AG09309 (cell line): ENCODE measurements around the gene GPR39.

Experiments used
- DNase-seq: peaks from one replicate; pipeline ENCODE4 v3.0.0-alpha.2; 2010; ENCODE audit warnings: low read depth
- H3K4me3 ChIP-seq: 2 replicates; pipeline ENCODE4 v1.5.1; 2011; ENCODE audit warnings: mild to moderate bottlenecking, low read depth, low read length, moderate library complexity; ENCODE audit not compliant: control insufficient read depth
- TF ChIP-seq, protein P1 (sequence below): IDR thresholded peaks from 2 replicates; pipeline ENCODE4 v1.5.1; 2011; ENCODE audit warnings: mild to moderate bottlenecking, low read depth, low read length, inconsistent platforms; ENCODE audit not compliant: insufficient read depth, control insufficient read depth; ENCODE audit errors: missing control alignments

The GPR39 gene

DNA sequence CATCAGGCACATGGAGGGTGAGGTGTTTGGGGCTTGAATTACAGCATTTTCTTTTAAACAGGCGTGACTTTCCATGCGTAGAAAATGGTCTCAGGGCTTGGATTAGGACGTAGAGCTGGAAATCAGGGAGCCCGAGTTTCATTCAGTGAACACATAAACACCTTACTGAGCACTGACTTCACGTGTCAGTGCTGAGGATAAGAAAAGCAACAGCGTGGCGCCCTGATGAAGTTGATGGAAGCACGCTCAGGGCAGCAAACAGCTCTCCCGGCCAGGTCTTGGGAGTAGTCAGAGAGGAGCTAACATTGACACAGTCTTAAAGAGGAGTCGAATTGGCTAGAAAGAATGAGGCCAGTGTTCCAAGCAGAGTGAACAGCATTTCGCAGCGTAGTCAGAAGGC, 142.7 kb downstream of the GPR39 start:
- TF ChIP-seq, protein P1, sequence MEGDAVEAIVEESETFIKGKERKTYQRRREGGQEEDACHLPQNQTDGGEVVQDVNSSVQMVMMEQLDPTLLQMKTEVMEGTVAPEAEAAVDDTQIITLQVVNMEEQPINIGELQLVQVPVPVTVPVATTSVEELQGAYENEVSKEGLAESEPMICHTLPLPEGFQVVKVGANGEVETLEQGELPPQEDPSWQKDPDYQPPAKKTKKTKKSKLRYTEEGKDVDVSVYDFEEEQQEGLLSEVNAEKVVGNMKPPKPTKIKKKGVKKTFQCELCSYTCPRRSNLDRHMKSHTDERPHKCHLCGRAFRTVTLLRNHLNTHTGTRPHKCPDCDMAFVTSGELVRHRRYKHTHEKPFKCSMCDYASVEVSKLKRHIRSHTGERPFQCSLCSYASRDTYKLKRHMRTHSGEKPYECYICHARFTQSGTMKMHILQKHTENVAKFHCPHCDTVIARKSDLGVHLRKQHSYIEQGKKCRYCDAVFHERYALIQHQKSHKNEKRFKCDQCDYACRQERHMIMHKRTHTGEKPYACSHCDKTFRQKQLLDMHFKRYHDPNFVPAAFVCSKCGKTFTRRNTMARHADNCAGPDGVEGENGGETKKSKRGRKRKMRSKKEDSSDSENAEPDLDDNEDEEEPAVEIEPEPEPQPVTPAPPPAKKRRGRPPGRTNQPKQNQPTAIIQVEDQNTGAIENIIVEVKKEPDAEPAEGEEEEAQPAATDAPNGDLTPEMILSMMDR = no peak
- H3K4me3 ChIP-seq = no peak overlapping the region
- no peak for DNase-seq

- H3K4me3 ChIP-seq = no peak overlapping the region
- TF ChIP-seq, protein P1 = no peak
- no peak for DNase-seq
Observed at GRCh38 chr2:132559921-132560320, 143.3 kb downstream of the GPR39 start.

DNA sequence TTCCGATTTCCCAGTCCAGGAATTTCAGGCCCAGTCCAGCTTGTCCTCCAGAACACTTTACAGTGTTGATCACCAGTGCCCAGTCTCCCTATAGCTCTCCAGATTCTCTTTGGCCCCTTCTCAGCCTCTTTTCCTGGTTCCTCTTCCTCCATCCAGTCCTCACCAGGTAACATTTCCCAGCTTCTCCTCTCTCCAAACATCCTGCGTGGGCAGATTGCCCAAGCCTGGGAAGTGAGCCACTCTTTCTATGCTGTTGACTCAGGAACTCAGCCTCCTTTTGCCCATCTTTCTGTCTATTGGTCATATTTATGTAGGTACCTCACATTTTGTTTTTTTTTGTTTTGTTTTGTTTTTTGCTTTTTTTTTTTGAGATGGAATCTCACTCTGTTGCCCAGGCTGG, 144.0 kb downstream of the GPR39 start:
- no peak overlapping the region for H3K4me3 ChIP-seq
- DNase-seq = no peak
- TF ChIP-seq, protein P1 = no peak

DNA sequence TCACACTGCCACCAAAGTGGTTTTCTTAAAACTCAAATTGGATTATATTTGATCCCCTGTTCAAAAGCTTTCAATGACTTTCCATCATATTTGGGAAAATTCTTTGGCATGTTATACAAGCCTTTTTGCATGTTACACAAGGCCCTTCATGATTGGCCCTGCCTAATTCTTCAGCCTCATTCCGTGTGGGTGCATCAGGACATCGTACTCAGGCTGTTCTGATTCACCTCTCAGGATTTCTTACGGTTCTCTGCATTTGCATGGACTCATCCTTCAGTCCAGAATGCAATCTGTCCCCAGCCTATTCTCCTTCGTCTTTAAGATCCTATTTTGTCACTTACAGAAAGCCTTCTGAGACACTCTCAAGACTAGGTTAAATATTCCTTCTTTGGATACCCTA, 145.6 kb downstream of the GPR39 start:
- no peak for DNase-seq
- TF ChIP-seq, protein P1 = no peak
- no peak overlapping the region for H3K4me3 ChIP-seq

- DNase-seq = no peak
- TF ChIP-seq, protein P1 = no peak
- no peak overlapping the region for H3K4me3 ChIP-seq
Observed at GRCh38 chr2:132564065-132564464, 147.5 kb downstream of the GPR39 start.

DNA sequence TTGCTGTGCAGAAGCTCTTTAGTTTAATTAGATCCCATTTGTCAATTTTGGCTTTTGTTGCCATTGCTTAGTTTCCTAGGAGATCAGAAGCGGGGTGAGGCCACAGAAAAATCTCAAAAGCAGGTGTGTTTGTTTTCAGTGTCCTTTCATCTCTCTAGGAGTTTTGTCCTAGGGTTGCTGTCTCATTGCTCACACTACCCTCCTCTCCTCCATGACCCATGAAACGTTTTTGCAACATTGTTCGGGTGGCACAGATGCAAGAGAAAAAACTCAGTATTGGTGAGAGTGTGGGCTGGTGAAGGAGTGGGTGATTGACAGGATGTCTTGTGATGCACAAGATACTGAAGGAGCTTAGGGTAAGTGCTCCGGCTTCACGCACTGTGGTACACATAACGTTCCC, 149.8 kb downstream of the GPR39 start:
- no peak for DNase-seq
- TF ChIP-seq, protein P1 = no peak
- no peak overlapping the region for H3K4me3 ChIP-seq

- TF ChIP-seq, protein P1 = no peak
- H3K4me3 ChIP-seq = no peak overlapping the region
- no peak for DNase-seq
Observed at GRCh38 chr2:132567682-132568081, 151.1 kb downstream of the GPR39 start.
